T47D (cell line): ENCODE results near the gene SERPINC1.

Experiments
- DNase-seq, 2 experiments: peaks; one replicate each; pipeline versions ENCODE4 v3.0.0 to v3.0.0-alpha.2; 2011 to 2012; ENCODE audit warnings: low read depth in 1 of 2, low spot score in 1 of 2
- JUND ChIP-seq: IDR thresholded peaks from 2 replicates; pipeline ENCODE4 v1.6.1; 2012; ENCODE audit warnings: low read depth
- in situ Hi-C: cut with HindIII; loops from 2 replicates; pipeline ENCODE4 v1.10.0; 2016; ENCODE audit warnings: low sequenced_read_pairs, low pct_unique_long_range_greater_than_20kb

Gene SERPINC1

GRCh38 chr1:173916667-173917066, 460 bp downstream of the SERPINC1 start:
- no peak for DNase-seq
- no peak for TF ChIP-seq JUND
- in situ Hi-C loops, result no loop called here

- peak in 1 of 2 experiments; percentile 23 for DNase-seq
- TF ChIP-seq JUND, result no peak
- in situ Hi-C loops, result no loop called here
These were observed 1.5 kb downstream of the SERPINC1 start for GRCh38 chr1:173915596-173915995.

- peak in 1 of 2 experiments; percentile 67 for DNase-seq
- TF ChIP-seq JUND, result no peak
- in situ Hi-C loops, result no loop called here
These were observed 2.7 kb downstream of the SERPINC1 start for GRCh38 chr1:173914366-173914871.

GRCh38 chr1:173913111-173913510, 4.0 kb downstream of the SERPINC1 start:
- TF ChIP-seq JUND, result no peak
- in situ Hi-C loops, result no loop called here
- DNase-seq, result no peak

GRCh38 chr1:173903827-173904531, 13.1 kb downstream of the SERPINC1 start:
- in situ Hi-C loops, result no loop called here
- TF ChIP-seq JUND, result no peak

GRCh38 chr1:173900992-173901391, 16.1 kb downstream of the SERPINC1 start:
- no peak for TF ChIP-seq JUND
- DNase-seq, result no peak
- in situ Hi-C loops, result no loop called here

More at GRCh38 chr1:173903827-173904531, 13.1 kb downstream of the SERPINC1 start:
- no peak for DNase-seq

GRCh38 chr1:173900427-173900826, 16.7 kb downstream of the SERPINC1 start:
- DNase-seq, result no peak
- in situ Hi-C loops, result no loop called here
- TF ChIP-seq JUND, result no peak

GRCh38 chr1:173894189-173894588, 22.9 kb downstream of the SERPINC1 start:
- in situ Hi-C loops, result no loop called here
- no peak for DNase-seq
- TF ChIP-seq JUND, result no peak

GRCh38 chr1:173893611-173894010, 23.5 kb downstream of the SERPINC1 start:
- no peak for DNase-seq
- in situ Hi-C loops, result no loop called here
- no peak for TF ChIP-seq JUND

GRCh38 chr1:173889885-173890284, 27.2 kb downstream of the SERPINC1 start:
- no peak for DNase-seq
- in situ Hi-C loops, result no loop called here
- no peak for TF ChIP-seq JUND

GRCh38 chr1:173888749-173889148, 28.4 kb downstream of the SERPINC1 start:
- TF ChIP-seq JUND, result no peak
- DNase-seq, result no peak
- in situ Hi-C loops, result no loop called here

GRCh38 chr1:173887627-173888026, 29.5 kb downstream of the SERPINC1 start:
- DNase-seq, result no peak
- TF ChIP-seq JUND, result no peak
- in situ Hi-C loops, result no loop called here

GRCh38 chr1:173886746-173887611, 30.1 kb downstream of the SERPINC1 start:
- TF ChIP-seq JUND, result no peak
- in situ Hi-C loops, result no loop called here
- no peak for DNase-seq
